NCI-H146 (cell line): Measurements from ENCODE around the gene HNRNPH3.

Source experiments
- DNase-seq: peaks from one replicate; lab custom pipeline; 2025; lab: John Stamatoyannopoulos, UW

The HNRNPH3 gene

DNA sequence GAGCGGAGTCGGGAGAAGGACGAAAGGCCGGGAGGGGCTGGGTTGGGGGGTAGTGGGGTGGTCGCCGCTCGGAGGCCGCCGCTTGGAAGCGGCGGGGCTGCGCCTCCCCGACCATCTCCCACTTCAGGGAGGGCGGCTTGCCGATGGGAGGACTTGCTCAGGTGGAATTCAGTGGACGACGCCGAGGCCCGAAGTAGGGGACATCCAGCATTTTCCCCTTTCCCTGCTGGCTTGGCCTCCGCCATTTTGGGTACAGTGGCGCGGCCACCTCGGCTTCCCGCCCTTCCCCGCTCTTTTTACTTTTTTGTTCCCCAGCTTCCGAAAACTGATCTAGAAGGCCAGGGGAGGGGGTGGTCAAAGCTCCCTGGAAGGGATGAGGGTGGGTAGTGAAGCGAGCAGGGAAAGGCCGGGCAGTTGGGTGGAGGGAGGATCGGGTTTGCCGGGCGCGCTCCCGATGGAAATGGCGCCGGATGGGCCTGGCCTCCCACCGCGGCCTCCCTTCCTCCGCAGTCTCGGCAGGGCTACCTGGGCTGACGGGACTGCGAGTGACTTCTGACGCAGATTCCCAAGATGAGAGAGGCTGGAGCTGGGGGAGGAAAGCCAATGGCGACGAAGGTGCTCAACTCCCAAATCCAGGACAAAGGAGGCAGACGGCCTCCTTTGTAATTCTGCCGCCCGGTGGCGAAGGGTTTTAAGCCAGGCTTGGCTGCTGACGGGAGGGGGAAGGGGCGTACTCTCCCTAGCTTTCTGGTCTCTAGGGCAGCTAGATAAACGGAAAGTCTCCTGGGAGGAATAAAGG lies 594 bp downstream of the HNRNPH3 start, which contains the start of gene PBLD:
Gene PBLD (minus strand): TSS at position 670 of the 799 bp plus-strand sequence. CDS start 26,084 bp downstream, outside the sequence.
- peak; percentile 89 for DNase-seq

DNA sequence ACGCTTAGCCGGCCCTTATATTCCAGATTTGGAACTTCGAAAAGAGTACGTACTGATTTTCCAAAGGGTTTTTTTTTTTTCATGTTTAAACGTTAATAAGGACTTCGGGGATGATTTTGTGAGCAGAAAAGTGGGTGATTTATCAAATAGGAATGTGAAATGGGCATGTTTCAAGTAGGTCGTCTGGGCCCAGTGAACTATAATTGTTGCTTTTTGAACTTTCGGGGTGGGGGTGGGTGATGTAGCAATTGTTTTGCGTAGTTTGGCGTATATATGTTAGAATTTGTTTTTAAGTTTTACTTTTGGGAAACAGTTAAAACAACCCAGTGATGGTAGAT lies 1.2 kb downstream of the HNRNPH3 start:
- DNase-seq, result no peak

DNA sequence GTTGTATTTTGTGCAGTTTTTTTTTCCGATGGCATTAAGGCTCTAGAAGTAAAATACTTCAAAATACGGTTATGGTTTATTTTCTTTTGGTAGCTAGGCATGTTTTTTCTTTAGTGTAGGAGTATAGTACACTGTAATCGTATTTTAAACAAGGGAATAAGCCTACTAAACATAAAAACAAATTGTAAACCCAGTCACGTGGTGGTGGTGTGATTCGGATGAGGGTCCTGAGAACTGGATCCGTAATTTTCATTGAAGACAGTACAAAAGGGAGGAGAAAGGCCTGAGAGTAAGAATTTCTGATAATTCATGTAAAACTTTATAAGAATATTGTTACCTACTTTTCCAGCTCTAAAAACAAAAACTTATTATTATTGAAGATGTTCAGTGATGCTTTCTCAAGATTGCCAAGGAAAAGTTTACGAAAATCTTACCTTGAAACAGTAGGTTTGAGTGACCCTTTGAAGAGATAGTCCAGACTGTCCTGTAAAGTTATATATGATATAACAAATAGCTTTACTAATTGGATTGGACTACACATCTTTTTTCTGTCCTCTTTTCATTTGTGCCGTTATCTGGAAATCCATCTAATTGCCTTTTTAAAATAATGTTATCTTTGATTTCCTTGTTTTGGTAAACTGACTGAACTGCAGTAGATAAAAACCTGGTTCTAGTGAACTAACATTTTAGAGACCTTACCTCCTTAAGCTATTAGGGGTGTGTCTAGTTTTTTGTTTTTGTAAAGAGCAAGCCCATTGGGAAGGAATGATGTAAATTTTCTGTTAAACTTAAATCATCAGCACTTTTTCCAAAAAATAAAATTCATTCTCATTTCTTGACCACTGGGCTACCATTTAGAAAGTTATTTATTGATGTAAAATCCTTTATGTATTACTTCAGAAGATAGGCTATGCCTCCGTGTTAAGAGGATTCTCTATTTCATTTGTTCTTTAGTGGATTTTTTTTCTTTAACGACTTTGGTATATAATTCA lies 1.9 kb downstream of the HNRNPH3 start:
- no peak for DNase-seq

DNA sequence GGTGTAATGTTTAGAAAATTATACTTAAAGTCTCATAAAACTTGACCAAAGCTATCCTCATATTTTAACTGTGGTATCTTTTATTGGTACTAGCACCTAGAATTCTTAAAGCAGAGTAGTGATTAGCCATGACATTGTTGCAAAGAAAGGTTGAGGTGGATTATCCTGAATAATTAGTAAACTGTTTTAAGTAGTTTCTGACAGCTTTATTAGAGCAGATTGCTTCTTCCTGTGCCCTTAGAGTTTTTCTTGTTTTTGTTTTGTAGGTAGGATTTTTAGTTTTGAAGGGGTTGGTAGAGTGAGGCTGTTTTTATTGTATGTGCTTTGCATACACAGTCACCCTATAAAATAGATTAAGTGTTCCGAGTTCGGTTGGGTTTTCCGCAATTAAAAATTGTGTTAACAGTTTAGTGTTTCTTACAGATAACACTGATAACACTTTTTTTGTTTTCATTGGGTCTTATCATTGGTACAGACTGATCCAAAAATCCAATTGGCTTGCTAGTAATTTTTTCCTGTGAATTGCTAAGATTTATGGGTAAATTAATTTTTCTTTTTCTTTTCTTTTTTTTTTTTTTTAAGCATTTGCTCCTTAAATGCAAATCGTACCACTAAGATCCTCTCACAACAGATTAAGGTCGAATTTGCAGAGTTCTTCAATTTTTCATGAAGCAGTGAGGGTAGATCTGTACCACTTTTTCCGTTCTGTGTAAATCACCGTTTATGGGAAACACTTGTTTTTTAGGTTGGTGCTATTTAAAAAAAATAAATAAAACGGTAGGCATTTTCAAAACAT lies 3.0 kb downstream of the HNRNPH3 start:
- DNase-seq, result no peak

DNA sequence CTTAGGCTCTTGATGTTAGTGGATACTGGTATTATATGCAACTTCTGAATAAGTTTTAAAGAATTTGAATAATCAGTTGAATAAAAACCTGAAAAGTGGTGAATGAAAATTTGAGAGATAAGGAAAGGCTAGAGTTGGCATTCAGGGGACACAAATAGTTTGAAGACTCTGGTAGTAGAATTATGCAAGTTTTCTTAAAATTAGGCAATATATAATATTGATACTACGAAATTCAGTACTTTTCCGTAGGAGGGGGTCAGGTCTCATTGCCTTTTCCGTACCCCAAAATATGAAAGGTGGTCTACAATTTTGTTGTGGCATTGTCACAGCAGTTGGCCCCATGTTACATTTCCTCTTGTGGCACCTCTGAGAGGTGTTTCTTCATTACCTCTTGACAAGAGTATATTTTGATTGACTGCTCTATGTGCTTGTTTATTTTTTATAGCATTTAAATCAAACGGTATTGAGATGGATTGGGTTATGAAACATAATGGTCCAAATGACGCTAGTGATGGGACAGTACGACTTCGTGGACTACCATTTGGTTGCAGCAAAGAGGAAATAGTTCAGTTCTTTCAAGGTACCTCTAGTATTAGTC lies 5.0 kb downstream of the HNRNPH3 start:
- DNase-seq, result no peak

DNA sequence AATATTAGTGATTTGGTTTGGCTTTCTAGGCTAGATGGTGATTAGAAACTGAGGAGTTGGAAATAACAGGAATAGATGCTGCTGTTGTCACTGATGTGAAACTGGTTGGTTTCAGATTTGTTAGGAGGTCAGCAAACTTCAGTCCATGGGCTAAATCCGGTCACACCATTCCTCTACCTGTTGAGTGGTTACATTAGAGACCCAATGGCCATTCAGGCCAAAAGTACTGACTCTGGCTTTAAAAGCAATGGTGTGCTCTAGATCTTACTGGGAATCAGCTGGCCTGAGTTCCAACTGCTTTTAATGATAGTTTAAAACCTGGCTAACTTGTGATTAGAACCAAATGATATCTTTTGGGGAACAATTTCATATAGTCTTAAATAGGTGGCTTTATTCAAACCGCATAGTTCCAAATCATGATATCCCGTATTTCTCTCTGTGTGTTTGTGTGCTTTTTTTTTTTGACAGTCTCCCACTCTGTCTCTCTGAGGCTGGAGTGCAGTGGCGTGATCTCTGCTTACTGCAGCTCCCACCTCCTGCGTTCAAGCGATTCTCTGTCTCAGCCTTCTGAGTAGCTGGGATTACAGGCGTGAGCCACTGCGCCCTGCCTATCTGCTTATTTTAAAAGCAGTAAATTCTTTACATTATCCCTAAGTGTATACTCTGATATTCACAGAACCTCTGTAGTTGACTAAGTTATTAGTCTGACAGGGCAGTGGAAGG lies 8.7 kb downstream of the HNRNPH3 start:
- DNase-seq, result no peak

DNA sequence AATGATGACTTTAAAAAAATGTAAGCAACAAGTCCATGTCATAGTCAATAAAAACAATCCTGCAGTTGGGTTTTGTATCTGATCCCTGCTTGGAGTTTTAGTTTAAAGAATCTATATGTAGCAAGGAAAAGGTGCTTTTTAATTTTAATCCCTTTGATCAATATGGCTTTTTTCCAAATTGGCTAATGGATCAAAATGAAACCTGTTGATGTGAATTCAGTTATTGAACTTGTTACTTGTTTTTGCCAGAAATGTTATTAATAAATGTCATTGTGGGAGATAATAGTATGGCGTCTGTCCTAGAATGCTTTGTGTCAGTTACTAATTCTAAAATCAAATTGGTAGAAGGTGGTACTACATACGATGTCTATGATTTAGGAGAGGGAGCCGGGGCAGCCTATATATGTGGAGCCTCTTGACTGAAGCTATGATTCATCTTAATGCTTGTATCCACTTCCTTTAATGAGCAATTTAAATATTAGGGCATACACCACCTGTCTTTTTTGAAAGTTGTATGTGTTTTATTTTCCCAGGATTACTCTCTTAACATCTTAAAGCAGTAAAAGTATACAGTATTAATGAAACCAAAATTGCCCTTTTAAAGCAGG lies 11.1 kb downstream of the HNRNPH3 start:
- DNase-seq, result no peak

DNA sequence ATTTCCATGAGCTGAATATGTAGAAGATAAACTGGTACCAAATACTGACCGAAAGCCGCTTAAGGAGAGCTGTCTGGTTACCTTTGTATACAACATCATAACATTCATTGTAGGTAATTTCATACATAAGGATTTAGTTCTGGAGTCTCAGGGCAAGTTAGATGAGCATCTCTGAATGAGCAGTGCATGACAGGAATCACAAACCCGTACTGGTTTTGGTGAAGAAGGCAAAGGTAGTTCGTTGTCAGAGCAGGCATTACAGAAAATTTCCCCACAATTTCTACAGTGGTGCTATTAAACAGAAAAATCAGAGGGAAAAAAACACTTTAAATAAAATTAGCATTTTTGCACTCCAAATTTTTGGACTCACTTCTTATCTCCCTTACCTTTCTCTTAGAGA lies 13.8 kb downstream of the HNRNPH3 start:
- DNase-seq, result no peak

DNA sequence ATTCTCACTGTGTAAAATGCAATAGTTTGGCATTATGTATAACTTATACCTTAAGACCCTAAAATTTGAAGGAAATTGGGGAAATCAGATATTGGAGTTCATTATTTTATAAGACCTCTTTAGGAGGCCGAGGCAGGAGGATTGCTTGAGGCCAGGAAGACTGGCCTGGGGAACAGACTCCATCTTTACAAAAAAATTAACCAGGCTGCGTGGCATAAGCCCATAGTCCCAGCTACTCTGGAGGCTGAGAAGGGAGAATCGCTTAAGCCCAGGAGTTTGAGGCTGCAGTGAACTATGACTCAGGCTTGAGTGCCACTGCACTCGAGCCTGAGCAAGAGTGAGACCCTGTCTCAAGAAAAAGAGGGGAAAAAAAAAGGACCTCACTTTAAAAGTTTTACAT lies 14.9 kb downstream of the HNRNPH3 start:
- DNase-seq, result no peak

DNA sequence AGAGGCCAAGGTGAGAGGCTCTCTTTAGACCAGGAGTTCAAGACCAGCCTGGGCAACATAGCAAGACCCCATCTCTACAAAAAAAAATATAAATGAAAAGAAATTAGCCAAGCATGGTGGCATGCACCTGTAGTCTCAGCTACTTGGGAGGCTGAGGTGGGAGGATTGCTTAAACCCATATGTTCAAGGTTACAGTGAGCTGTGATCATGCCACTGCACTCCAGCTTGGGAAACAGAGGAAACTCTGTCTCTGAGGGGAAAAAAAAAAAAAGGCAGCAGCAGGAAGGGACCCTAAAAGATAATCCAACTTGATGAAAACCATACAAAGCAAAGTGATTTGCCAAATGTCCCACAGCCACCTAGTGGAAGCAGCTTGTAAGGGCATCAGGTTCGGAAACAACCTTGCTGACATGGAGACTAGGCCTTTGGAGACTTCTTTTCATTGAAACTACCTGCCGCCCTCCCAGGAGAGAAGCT lies 16.4 kb downstream of the HNRNPH3 start:
- peak; percentile 16 for DNase-seq

DNA sequence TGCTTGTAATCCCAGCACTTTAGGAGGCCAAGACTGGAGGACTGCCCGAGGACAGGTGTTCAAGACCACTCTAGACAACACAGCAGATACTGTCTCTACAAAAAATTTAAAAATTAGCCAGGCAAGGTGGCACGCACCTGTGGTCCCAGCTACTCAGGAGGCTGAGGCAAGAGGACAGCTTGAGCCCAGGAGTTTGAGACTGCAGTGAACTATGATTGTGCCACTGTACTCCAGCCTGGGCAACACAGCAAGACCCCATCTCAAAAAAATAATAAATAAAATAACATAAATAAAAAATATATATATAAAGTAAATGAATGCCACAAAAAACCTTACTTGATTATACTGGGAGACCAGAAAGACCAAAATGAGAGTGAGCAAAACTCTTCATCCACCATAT lies 21.7 kb downstream of the HNRNPH3 start:
- no peak for DNase-seq

DNA sequence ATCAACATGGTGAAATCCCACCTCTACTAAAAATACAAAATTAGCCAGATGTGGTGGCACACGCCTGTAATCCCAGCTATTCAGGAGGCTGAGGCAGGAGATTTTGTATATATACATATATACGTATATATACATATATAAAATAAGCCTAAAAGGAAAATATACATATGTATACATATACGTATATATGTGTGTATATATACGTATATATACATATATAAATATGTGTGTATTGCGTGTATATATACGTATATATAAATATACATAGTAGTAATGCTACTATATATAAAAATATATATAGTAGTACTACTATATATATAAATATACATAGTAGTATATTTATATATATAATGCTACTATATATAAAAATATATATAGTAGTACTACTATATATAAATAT lies 27.3 kb downstream of the HNRNPH3 start:
- no peak for DNase-seq

DNA sequence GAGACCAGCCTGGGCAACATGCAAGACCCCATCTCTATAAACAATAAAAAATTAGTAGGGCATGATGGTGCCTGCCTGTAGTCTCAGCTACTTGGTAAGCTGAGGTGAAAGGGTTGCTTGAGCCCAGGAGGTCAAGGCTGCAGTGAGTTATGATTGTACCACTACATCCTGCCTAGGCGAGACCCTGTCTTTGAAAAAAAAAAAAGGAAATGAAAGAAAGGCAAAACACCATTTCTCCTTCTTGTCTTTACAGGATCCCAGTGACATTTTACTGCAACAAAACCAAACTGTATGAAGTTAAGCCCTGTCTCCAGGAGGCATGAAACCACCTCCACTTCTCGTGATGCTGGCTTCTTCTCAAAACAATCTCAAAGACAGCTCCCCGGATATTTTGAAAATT lies 30.7 kb downstream of the HNRNPH3 start:
- DNase-seq, result no peak

DNA sequence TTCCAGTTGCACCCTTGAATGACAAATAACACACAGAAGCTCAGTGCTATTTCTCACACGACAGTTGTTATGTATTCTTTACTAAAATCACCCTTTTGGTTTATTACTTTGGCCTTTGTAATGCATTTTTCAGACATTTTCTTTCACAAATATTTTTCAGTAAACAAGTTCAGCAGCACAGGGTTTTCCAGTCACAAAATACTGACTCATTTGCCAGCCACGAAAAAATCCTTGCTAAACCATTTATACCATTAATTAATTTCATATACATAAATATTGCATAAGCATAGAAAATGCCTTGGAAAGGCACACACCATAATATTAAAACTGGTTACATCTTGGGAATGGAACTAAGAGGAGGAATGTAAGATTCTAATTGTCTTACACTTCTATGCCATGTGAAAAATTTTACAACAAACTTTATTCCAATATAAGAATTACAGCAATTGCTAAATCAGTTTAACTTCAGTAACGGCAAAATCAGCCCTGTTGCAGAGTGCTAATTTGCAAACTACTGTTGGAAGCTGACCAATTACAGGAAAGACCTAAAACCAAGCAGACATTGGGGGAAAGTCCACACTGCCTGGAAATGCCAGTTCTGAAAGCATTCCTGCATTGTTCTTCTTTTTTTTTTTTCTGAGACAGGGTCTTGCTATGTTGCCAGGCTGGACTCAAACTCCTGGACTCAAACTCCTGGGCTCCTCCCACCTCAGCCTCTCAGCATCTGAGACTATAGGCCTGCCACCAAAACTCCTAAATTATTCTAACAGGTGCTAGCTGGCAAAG lies 32.4 kb downstream of the HNRNPH3 start:
- no peak for DNase-seq

DNA sequence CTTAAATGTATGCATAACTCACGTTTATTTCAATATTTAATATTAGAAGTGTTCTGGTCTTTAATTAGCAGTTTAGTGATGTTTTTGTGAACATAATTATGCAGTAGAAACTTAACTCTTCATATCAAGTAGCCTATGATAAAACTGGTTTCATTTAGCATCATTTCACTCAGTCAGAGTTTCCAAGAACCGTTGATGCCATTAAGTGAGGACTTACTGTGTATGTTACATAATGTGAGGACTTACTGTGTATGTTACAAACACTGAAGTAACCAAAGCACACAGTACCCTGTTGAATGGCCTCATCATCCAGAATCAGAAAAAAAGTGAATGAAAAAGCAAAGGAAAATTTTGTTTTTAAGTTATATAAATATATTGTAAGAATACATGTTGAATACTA lies 33.7 kb downstream of the HNRNPH3 start:
- DNase-seq, result no peak

DNA sequence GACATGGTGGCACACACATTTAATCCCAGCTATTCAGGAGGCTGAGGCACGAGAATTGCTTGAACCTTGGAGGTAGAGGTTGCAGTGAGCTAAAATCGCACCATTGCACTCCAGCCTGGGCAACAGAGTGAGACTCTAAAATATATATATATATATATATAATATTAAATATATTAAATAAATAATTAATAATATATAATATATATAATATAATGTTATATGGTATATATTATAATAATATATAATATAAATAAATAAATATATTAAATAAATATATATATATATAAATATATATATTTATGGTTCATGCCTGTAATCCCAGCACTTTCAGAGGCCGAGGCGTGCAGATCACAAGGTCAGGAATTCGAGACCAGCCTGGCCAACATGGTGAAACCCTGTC lies 34.7 kb downstream of the HNRNPH3 start:
- DNase-seq, result no peak

DNA sequence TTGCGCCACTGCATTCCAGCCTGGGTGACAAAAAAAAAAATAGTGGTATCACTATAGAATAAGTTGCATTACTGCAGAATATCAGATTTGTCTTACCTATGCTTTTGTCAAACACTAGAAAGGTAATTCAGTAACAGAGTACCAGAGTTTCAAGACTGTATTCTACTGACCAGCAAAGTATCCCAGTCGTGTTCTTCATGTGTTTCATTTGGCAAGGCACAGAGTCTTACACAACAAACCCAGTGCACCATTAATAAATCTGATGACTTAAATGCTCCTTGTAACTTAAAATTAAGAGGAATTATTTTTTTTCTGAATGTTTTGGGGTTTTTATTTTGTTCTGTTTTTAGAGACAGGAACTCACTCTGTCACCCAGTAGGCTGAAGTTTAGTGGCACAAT lies 35.3 kb downstream of the HNRNPH3 start:
- DNase-seq, result no peak

DNA sequence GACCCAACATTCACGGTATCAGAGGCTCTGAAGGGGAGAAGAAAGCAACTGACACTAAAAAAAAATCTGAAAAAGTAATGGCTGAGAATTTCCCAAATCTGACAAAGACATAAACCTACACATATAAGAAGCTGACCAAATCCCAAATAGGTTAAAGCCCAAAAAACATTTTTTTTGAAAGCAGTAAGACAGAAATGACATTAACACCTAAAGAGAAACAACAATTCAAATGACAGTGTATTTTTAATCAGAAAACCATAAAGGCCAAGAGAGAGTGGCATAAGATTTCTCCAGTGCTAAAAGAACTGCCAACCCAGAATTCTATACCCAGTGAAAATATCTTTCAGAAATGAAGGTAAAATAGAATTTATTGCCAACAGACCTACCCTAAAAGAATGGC lies 39.7 kb downstream of the HNRNPH3 start:
- no peak for DNase-seq

DNA sequence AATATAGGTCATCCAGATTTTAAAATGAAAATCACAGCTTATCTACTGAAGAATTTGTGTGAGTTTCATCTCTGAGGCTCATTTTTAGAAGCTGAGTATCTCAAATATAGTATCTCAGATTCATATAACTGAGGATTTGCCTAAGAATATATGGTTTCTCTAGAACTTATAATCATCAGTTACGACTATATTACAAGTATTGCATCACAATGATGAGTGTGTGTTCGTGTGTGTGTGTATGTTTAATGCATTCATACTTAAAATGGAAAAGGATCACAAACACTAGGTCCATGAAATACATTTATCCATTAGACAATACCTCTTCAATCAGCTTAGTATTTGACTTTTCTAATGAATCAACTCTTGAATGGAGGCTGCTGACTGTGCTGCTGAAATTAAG lies 53.9 kb downstream of the HNRNPH3 start:
- no peak for DNase-seq
